Measurements from ENCODE around the gene GCLC.

DNA sequence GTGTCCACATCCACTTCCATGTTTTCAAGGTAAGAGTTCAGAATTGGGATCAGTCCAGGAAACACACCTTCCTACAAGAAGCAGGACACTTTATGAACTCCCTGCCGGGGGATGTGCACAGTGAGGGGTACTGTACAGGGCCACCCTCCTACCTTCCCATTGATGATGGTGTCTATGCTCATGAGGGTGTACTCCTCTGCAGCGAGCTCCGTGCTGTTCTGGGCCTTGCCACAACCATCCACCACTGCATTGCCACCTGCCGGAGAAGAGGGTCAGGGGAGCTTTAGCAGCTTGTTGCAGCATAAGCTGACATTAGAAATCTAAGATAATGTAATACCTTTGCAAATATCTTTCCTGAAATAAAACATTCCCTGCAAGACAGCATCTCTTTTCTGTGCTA, 44.8 kb downstream of the GCLC start:
- TF ChIP-seq, protein P1, sequence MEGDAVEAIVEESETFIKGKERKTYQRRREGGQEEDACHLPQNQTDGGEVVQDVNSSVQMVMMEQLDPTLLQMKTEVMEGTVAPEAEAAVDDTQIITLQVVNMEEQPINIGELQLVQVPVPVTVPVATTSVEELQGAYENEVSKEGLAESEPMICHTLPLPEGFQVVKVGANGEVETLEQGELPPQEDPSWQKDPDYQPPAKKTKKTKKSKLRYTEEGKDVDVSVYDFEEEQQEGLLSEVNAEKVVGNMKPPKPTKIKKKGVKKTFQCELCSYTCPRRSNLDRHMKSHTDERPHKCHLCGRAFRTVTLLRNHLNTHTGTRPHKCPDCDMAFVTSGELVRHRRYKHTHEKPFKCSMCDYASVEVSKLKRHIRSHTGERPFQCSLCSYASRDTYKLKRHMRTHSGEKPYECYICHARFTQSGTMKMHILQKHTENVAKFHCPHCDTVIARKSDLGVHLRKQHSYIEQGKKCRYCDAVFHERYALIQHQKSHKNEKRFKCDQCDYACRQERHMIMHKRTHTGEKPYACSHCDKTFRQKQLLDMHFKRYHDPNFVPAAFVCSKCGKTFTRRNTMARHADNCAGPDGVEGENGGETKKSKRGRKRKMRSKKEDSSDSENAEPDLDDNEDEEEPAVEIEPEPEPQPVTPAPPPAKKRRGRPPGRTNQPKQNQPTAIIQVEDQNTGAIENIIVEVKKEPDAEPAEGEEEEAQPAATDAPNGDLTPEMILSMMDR (IDR thresholded peaks at IDR 0.05 in 2 of 3, conservative IDR thresholded peaks at IDR 0.05 in 1 of 3; ENCODE audit: control insufficient read depth in 2 of 3, extremely low read depth in 1 of 3, insufficient read depth in 1 of 3, low read depth in 3 of 3, low read length in 3 of 3), result no peak
- TF ChIP-seq, protein P2, sequence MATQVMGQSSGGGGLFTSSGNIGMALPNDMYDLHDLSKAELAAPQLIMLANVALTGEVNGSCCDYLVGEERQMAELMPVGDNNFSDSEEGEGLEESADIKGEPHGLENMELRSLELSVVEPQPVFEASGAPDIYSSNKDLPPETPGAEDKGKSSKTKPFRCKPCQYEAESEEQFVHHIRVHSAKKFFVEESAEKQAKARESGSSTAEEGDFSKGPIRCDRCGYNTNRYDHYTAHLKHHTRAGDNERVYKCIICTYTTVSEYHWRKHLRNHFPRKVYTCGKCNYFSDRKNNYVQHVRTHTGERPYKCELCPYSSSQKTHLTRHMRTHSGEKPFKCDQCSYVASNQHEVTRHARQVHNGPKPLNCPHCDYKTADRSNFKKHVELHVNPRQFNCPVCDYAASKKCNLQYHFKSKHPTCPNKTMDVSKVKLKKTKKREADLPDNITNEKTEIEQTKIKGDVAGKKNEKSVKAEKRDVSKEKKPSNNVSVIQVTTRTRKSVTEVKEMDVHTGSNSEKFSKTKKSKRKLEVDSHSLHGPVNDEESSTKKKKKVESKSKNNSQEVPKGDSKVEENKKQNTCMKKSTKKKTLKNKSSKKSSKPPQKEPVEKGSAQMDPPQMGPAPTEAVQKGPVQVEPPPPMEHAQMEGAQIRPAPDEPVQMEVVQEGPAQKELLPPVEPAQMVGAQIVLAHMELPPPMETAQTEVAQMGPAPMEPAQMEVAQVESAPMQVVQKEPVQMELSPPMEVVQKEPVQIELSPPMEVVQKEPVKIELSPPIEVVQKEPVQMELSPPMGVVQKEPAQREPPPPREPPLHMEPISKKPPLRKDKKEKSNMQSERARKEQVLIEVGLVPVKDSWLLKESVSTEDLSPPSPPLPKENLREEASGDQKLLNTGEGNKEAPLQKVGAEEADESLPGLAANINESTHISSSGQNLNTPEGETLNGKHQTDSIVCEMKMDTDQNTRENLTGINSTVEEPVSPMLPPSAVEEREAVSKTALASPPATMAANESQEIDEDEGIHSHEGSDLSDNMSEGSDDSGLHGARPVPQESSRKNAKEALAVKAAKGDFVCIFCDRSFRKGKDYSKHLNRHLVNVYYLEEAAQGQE (IDR thresholded peaks at IDR 0.05; ENCODE audit: low read depth, low read length), result no peak
- TF ChIP-seq, protein P3, sequence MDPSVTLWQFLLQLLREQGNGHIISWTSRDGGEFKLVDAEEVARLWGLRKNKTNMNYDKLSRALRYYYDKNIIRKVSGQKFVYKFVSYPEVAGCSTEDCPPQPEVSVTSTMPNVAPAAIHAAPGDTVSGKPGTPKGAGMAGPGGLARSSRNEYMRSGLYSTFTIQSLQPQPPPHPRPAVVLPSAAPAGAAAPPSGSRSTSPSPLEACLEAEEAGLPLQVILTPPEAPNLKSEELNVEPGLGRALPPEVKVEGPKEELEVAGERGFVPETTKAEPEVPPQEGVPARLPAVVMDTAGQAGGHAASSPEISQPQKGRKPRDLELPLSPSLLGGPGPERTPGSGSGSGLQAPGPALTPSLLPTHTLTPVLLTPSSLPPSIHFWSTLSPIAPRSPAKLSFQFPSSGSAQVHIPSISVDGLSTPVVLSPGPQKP (IDR thresholded peaks at IDR 0.05; ENCODE audit: low read depth, low read length), result no peak
- no peak for TF ChIP-seq POLR2A (IDR thresholded peaks at IDR 0.05; ENCODE audit: low read depth, low read length)
- TF ChIP-seq BACH1 (IDR thresholded peaks at IDR 0.05; ENCODE audit: borderline replicate concordance), result no peak

Data from GM12878 (cell line).